VCaP (cell line): ENCODE measurements around the gene MMEL1.

Experiments used
- H3K27ac ChIP-seq: fragments of 450-650 bp; 2 replicates; pipeline ENCODE4 v1.5.1; 2017
- CTCF ChIP-seq: fragments of 450-650 bp; conservative IDR thresholded peaks from 2 replicates; pipeline ENCODE4 v1.5.1; 2017; ENCODE audit warnings: mild to moderate bottlenecking, moderate library complexity

The MMEL1 gene

GRCh38 chr1:2601721-2602303 lies 31.0 kb downstream of the MMEL1 start:
- no peak for TF ChIP-seq CTCF
- H3K27ac ChIP-seq: no peak overlapping the region

- no peak for TF ChIP-seq CTCF
- H3K27ac ChIP-seq: no peak overlapping the region
Measured at GRCh38 chr1:2598329-2598931, 34.4 kb downstream of the MMEL1 start.

- no peak overlapping the region for H3K27ac ChIP-seq
- no peak for TF ChIP-seq CTCF
Measured at GRCh38 chr1:2597441-2598328, 35.1 kb downstream of the MMEL1 start.

- no peak for TF ChIP-seq CTCF
- H3K27ac ChIP-seq: no peak overlapping the region
Measured at GRCh38 chr1:2596530-2597333, 36.1 kb downstream of the MMEL1 start.

GRCh38 chr1:2595812-2596529 lies 36.8 kb downstream of the MMEL1 start:
- no peak for TF ChIP-seq CTCF

GRCh38 chr1:2595261-2595811 lies 37.5 kb downstream of the MMEL1 start:
- H3K27ac ChIP-seq: no peak overlapping the region
- TF ChIP-seq CTCF: no peak

More at GRCh38 chr1:2595812-2596529, 36.8 kb downstream of the MMEL1 start:
- no peak overlapping the region for H3K27ac ChIP-seq
